HG03342 (cell line): ENCODE measurements around the gene FHL1.
"Not testable (repeated sequence)": the region's sequence is repeated elsewhere in the genome, so short reads cannot be mapped to it uniquely, and the experiment has no call there.

Source experiments
- ATAC-seq: cut with Tn5 transposase; IDR thresholded peaks from one replicate; pipeline ENCODE4 v1.9.1; 2021; ENCODE audit warnings: mild to moderate bottlenecking, moderate library complexity; ENCODE audit not compliant: unreplicated experiment

FHL1 gene

DNA sequence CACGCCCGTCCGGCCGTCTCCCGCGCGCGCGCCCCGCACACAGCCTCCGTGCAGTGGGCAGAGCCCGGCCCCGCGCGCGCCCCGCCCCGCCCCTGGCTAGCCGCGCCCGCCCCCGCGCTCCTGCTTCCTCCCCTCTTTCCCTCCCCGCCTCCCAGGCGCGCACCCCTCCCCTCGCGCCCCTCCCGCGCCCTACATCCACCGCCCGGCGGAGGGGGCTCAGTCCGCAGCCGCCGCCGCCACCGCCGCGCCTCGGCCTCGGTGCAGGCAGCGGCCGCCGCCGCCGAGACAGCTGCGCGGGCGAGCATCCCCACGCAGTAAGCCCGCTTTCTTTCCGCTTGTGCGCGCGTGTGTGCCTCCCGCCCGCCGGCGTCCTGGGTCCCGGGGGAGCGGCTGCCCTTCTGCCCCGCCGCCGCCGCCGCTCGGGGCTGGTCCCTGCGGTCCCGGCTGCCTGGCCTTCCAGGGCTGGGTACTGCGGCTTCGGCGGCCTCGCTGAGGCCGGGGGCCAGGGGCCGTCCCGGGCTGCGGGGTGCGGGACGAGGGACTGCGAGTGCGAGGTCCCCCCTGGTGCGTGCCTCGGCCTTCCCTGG lies at the start of gene FHL1:
FHL1 (plus strand) TSS at position 219 of the 587 bp plus-strand sequence.
- no peak for ATAC-seq

DNA sequence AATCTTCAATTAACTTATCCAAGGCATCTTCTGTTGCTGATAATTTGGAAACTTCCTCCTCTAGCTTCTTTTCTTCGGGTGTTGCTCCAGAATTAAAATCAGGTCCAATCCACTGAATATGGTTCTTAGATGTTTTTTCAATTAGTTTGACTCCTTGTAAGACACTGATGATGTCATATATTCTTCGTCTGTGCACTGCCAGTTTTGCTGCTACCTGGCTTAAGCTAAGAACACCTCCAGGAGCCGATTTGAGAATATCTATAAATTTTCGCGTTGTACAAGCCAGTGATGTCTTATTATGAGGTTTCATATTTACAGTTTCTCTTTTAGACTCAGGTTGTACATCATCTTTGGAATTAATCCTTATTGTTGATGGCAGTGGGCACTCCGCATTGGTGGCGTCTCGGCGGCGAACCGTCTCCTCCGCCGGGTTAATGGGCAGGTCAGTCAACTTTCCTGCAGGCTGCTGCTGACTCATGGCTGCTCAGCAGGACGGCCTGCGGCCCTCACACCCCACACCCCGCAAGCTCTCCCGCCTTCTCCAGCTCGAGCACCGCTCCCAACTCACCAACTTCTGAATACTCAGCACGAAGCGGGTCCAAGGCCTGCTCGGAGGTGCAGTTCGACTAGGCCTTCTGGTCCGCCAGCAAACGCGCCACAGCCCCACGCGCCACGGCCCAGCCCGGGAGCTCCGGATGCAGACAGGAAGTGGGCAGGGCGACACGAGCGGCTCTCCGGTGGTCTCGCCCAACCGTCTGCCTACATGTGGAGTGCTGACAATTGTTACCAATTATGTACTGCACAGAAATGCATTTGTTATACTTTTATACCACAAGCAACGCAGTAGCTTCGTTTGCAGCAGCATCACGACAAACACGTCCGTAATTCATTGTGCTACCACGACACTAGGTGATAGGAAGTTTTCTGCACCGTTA lies 49.2 kb upstream of the FHL1 start:
- ATAC-seq: no peak

DNA sequence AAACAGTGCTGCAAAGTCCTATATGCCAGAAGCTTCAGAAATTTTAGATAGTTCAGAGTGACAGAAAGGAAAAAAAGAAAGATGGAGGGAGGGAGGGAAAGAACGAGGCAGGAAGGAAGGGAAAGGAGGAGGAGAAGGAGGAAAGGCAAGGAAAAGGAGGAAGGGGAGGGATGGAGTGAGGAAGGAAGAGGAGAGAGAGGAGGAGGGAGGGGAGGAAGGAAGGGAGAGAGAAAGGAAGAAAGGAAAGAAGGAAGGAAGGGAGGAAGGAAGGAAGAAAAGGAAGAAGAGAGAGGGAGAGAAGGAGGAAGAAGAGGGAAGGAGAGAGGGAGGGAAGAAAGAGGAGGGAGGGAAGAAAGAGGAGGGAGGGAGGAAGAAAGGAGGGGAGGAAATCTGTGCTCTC lies 42.4 kb upstream of the FHL1 start:
- ATAC-seq: no peak

DNA sequence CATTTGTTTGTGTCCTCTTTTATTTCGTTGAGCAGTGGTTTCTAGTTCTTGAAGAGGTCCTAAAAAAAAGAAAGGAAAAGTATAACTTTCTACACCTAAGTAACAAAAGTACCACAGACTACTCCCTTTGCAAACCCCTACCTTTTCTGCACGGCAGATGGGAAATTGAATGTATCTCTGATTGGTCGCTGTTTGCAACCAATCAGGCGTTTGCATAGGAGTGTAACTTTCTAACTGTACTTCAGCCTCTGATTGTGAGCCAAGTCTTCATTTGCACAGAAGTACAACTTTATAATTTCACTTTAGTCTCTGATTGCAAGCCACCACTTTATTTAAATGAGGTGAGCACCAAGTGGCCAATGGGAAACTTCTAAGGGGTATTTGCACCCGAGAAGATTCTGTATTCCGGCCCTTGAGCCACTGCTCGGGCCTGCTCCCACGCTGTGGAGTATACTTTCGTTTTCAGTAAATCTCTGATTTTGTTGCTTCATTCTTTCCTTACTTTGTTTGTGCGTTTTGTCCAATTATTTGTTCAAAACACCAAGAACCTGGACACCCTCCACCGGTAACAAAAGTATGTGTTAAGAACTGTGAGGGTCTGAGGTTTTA lies 40.3 kb upstream of the FHL1 start:
- ATAC-seq: no peak

DNA sequence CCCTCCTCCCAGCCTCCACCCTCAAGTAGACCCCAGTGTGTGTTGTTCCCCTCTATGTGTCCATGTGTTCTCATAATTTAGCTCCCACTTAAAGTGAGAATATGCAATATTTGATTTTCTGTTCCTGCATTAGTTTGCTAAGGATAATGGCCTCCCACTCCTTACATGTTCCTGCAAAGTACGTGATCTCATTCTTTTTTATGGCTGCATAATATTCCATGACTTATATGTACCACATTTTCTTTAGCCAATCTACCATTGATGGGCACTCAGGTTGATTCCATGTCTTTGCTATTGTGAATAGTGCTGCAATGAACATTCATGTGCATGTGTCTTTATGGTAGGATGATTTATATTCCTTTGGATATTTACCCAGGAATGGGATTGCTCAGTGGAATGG lies 38.4 kb upstream of the FHL1 start:
- not testable (repeated sequence) for ATAC-seq

DNA sequence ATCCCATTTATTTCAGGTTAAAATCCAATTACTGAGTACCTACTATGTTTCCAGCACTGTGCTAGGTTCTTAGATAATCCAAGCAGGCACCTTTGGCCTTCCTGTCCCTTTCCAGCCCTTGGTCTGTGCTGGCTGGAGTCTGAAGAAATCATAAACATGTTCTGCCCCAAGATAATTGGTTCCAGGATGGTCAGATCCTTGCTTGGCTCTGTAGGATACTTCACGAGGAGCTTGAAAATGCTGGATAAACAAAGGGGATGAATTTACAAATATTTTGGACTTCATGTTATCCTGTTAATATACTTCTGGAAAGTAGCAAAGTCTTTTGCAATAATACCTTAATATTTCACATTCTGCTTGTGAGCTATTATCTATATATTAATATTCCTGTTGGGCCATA lies 35.0 kb upstream of the FHL1 start:
- no peak for ATAC-seq

DNA sequence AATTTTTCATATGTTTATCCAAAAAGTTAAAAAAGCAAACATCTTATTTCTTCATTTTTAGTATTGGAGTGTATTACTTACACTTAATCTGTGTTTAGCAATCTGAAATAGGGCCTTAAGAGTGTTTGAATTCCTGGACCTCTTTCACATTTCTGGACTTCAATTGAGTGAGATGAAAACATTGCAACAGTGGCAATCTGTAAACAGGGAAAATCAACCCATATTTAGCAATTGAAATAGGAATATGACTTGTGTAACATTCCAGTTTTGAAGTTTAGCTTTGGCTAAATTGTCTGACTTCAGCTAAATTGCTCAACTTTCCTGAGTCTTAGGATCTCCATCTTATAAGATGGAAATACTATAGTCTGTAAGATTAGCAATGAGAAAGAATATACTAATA lies 34.6 kb upstream of the FHL1 start:
- ATAC-seq: no peak

DNA sequence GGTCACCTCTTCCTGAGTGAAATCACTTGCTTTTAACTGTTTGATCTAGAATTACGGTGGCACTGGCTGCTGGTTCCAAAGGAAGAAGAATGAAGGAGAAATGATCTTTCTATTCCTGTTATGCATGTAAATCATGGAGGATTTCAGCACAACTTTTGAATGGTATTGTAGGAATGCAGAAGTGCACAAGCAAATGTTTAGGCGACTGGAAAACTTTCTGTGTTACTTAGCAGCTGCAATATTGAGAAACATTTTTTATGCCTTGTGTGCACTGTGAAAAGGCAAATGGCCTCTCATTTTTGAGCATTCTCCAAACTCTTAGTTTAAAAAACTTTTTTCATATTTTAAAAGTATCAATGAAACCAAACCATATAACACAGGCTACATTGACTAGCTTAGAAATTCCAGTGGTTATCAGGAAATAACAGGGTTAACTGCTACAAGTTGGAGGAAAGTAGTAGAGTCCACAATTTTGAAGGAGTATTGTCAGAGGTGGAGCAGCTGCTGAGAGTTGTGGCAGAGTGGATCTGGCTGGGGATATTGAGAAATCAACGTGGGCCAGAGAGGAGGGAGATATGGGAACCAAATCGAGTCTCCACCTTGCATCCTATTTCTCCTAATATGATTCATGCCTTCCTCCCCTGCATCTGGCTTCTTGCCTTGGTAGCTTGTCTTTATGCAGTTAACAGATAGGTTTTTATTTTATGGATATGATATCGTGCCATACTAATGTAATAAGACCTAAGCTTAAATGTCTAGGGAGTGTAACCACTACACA lies 32.0 kb upstream of the FHL1 start:
- no peak for ATAC-seq

DNA sequence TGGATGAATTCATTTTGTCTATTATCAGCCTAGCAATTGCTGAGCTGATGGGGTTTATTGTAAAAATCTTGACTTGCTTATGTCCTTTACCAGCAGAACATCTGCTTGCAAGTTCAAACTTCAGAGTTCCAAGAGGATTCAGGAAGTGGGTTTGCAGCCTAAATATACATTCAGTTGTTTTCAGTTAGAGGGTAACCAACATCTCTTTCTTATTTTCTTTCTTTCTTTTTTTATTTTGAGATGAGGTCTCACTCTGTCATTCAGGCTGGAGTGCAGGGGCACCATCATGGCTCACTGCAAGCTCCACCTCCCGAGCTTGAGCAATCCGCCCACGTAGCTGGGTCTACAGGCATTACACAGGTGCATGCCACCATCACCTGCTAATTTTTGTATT lies 31.4 kb upstream of the FHL1 start:
- no peak for ATAC-seq

DNA sequence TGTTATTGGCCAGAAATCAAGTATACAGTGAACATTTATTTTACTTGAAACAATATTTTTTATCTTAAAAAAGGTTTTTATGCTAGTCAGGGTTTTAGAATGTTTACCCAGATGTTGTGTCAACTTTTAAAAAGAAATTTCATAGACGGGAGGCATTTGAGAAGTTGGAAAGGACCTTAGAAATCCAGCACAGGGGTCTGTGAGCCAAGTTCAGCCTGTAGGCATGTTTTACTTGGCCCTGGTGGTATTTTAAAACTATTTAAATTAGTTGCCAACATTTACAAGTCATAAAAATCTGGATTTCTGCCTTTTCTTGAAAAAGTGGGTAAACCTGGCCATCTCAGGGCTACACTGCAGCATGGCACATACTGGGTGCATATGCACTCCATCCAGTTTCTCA lies 25.5 kb upstream of the FHL1 start:
- no peak for ATAC-seq

DNA sequence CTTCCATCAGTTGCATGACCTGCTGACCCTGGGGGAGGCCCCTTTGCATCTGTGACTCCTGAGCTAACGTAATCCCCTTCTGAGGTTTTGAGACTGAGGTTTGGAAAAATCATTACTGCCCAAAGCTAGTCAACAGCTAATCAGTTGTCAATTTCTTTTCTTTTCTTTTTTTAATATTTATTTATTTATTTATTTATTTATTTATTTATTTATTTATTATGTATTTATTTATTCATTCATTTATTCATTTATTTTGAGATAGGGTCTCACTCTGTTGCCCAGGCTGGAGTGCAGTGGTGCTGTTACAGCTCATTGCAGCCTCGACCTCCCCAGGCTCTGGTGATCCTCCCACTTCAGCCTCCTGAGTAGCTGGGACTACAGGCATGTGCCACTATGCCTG lies 25.1 kb upstream of the FHL1 start:
- ATAC-seq: no peak

DNA sequence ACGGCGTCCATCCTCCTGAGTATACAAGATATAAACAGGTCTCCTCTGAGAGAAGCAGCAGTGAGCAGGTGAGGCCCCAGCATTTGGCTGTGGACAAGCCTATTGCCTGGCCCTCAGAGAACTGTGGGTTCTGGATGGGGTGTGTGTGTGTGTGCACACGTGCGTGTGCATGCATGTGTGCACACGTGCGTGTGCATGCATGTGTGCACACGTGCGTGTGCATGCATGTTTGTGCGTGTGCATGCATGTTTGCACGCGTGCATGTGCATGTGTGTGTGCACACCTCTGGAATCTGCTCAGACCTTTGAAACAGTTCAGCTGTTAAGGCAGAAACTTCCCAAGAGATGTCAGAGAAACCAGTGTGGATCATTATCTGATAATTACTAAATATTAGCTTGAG lies 22.2 kb upstream of the FHL1 start:
- ATAC-seq: no peak

DNA sequence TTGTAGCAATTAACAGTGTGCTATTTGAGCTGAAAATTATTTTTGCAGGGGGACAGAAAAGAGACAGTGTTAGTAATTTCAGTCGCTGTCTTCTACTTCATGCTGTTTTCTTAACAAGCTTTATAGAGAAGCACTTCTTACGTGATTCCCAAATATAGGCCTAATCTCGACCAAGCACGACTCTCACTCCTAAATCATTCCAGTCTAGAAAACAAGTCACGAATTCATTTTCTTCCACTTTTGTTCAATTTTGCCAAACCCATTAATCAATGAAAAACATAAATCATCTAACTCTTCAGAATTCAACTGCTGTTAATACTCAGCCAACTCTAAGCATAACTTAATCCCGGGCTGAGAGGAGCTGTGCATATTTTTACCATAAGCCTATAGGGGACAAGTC lies 21.0 kb upstream of the FHL1 start:
- ATAC-seq: no peak

DNA sequence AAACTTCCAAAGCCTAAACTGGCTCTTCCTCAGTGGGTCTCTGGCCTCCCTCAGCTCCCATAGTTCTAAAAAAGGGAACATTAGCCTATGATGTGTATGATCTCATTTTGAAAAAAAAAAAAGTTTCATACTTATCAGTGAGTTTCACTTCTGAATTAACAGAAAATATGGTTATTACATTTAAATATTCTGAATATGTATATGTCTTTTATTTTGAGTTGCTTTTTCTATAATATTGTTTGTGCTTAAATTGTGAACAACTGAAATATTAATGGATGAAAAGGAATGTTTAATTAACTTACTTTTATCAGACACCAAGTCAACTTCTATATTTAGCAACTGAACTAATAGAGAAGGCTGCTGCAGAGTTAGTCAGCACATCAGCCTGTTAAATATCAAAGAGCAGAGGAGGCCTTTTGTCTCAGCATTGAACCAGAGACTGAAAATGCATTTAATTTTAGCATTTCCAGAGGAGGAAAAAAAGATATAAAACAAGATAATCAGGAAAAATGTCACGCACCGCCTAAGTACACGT lies 20.4 kb upstream of the FHL1 start:
- no peak for ATAC-seq

DNA sequence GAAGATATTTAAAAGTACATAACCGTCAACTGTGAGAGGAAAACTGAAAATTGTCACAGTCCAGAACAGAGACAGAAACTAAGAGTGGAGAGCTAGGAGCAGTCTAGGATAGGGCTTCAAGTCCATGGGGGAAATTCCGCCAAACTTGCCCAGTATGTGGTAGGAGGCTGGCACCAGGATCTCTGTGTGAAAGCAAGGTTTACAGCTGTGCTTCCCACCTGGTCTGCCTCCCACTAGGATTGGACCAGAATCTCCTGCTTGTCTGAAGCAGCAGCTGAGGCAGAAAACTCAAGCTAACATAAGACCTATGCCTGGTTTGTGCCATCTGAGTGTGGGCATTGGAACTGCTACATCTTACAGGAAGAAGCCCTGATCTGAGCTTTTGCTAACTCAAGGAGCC lies 18.6 kb upstream of the FHL1 start:
- no peak for ATAC-seq

DNA sequence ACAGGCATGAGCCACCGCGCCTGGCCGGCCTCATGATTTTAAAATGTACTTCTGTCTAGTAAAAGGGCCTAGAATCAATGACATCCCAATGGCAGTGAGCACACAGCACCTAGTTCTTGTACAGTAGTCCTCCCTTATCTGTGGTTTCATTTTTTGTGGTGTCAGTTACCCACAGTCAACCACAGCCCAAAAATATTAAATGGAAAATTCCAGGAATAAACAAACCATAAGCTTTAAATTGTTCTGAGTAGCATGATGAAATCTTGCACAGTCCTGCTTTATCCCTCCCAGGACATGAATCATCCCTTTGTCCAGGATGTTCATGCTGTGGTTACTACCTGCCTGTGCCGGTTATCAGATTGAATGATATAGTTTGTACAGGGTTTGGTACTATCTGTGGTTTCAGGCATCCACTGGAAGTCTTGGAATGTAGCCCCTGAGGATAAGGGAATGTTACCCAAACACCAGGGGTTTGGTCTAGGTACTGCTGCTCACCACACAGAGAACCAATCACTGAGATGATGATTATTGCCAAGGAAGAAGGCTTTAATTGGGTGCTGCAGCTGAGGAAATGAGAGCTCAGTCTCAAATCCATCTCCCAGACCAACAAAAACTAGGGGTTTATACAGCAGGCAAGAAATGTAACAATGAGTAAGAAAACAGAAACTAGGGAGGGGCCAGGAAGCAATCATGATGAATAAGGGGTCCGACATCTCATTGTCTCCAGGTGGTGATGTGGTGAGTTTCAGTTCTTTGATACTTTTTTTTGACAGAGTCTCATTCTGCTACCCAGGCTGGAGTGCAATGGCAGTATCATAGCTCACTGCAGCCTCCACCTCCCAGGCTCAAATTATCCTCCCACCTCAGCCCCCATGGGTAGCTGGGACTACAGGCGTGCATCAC lies 16.2 kb upstream of the FHL1 start:
- no peak for ATAC-seq

DNA sequence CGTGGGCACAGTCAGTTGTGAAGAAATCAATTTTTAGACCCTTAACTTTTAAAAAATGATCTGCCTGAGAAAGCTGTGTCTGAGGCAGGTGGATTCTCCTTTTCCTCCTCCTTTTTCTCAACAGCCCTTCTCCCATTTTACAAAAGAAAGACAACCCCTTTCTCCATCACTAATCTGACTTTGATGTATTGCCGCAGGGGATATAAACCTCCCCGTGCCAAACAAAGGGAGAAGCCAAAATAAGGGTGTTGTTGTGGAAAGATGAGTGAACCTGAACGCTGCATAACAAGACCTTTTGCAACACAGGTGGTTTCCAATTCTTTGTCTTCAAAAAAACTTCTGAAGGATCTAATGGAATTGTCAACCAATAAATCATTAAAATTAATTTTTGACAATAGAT lies 8.4 kb upstream of the FHL1 start:
- ATAC-seq: no peak

DNA sequence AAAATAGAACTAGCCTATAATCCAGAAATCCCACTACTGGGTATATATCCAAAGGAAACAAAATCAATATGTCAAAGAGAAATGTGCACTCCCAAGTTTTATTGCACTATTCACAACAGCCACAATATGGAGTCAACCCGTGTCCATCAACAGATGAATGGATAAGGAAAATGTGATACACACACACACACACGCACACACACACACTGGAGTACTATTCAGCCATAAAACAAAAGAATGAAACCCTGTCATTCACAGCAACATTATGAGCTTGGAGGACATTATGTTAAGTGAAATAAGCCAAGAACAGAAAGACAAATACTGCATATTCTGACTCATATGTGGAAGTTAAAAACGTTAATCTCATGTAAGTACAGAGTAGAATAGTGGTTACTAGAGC lies 5.8 kb upstream of the FHL1 start:
- ATAC-seq: no peak

DNA sequence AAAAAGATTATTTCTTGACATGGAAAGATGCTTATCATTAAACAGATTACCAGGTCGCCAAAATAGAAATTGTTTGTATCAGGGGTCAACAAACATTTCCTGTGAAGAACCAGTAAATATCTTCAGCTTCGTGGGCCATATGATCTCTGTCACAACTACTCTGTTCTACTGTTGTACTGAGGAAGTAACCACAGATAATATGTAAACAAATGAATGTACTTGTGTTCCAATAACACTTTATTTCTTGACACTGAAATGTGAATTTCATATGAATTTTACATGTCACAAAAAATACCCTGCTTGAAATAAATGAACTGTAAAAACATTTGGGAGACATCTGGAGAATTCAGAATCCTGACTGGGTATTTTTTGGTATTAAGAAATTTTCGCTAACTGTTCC lies 4.7 kb upstream of the FHL1 start:
- ATAC-seq: no peak

DNA sequence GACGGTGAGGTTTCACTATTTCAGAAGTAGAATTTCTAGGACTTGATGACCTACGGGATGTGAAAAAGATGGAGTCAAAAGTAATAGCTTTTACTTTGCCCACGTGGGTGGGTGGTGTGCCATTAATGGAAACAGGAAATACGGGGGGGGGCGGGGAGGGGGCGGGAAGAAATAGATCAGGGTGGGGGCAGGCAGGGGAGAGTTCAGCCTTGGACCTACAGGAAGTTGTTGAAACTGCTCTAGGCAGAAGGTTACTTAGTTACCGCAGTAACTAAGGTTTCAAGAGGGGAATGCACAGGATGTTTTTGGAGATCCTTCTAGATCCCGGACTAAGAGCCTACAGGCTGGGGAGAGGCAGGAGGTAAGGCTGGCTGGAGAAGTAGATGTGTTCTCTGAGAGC lies 3.6 kb upstream of the FHL1 start:
- no peak for ATAC-seq
